22Rv1 (cell line): ENCODE data around the gene FAM149A.

Experiments
- CTCF ChIP-seq: fragments of 450-650 bp; IDR thresholded peaks from 2 replicates; pipeline ENCODE4 v1.5.1; 2017; ENCODE audit warnings: mild to moderate bottlenecking
- ZFX ChIP-seq: fragments of 450-650 bp; IDR thresholded peaks from 2 replicates; pipeline ENCODE4 v1.6.1; 2017; ENCODE audit warnings: antibody characterized with exemption, borderline replicate concordance

- TF ChIP-seq CTCF = no peak
- no peak for TF ChIP-seq ZFX
Measured at GRCh38 chr4:186109245-186109644, 4.7 kb downstream of the FAM149A start.
